CD4-positive, alpha-beta T cell (primary cell): ENCODE measurements around the gene ATG9A. TPM values are rescaled to one million over a fixed set of nuclear protein-coding genes. Genes with fewer than 3 reads are reported as not detected.
"Not testable (repeated sequence)": the region's sequence is repeated elsewhere in the genome, so short reads cannot be mapped to it uniquely, and the experiment has no call there.

Experiments
- ATAC-seq: fragments of 200-7000 bp; cut with Tn5 transposase; one replicate; pipeline ENCODE4 v1.10.0; 2022; ENCODE audit warnings: mild to moderate bottlenecking; ENCODE audit not compliant: poor library complexity
- CTCF ChIA-PET: fragments of 350-600 bp; sonication (Branson Sonifier 250); formaldehyde crosslinking; loops from one replicate; lab custom pipeline; 2021; ENCODE audit warnings: antibody characterized with exemption, inconsistent platforms; lab: Charles Lee
- POLR2A ChIA-PET: fragments of 350-600 bp; sonication (Branson Sonifier 250); formaldehyde crosslinking; loops from one replicate; lab custom pipeline; 2021; ENCODE audit warnings: antibody characterized with exemption, inconsistent platforms; lab: Charles Lee
- DNase-seq, 14 experiments: peaks; one replicate each; pipeline ENCODE4 v3.0.0-alpha.2; 2013 to 2020; ENCODE audit warnings: mixed read lengths in 2 of 14
- H3K27ac ChIP-seq, 2 donors: one replicate each; pipeline versions ENCODE4 v1.5.1 to v1.7.0; 2013; ENCODE audit warnings: low read length in 2 of 2, low read depth in 1 of 2, mild to moderate bottlenecking in 1 of 2
- H3K27me3 ChIP-seq, 2 experiments: 1 replicate in 1 of 2; 2 replicates in 1 of 2; pipeline versions ENCODE4 v1.6.1 to v1.7.0; 2013; ENCODE audit warnings: low read length in 2 of 2, control low read depth in 1 of 2, mild to moderate bottlenecking in 1 of 2, moderate library complexity in 1 of 2; ENCODE audit not compliant: insufficient read depth in 2 of 2, control insufficient read depth in 1 of 2
- H3K36me3 ChIP-seq: one replicate; pipeline ENCODE4 v1.6.1; 2013; ENCODE audit warnings: low read length, control low read depth; ENCODE audit not compliant: insufficient read depth
- H3K4me1 ChIP-seq: one replicate; pipeline ENCODE4 v1.6.1; 2013; ENCODE audit warnings: low read length, control low read depth; ENCODE audit not compliant: insufficient read depth
- H3K4me3 ChIP-seq: one replicate; pipeline ENCODE4 v1.5.1; 2013; ENCODE audit warnings: mild to moderate bottlenecking, low read length, moderate library complexity
- H3K9me3 ChIP-seq, 2 experiments: 1 replicate in 1 of 2; 2 replicates in 1 of 2; pipeline versions ENCODE4 v1.6.1 to v1.7.0; 2013; ENCODE audit warnings: low read length in 2 of 2, mild to moderate bottlenecking in 2 of 2, control low read depth in 1 of 2, moderate library complexity in 1 of 2; ENCODE audit not compliant: control insufficient read depth in 1 of 2, insufficient read depth in 1 of 2
- H3K27ac Mint-ChIP-seq: one replicate; pipeline ENCODE4 v1.8.0; 2020; ENCODE audit warnings: mixed read lengths
- H3K27me3 Mint-ChIP-seq: one replicate; pipeline ENCODE4 v1.8.0; 2021; ENCODE audit warnings: mixed read lengths
- H3K36me3 Mint-ChIP-seq: one replicate; pipeline ENCODE4 v1.8.0; 2021; ENCODE audit warnings: low read depth, mixed read lengths
- H3K4me1 Mint-ChIP-seq: one replicate; pipeline ENCODE4 v1.8.0; 2021; ENCODE audit warnings: low read depth, mixed read lengths
- H3K4me3 Mint-ChIP-seq: one replicate; pipeline ENCODE4 v1.8.0; 2020; ENCODE audit warnings: mild to moderate bottlenecking, mixed read lengths
- H3K9me3 Mint-ChIP-seq: one replicate; pipeline ENCODE4 v1.8.0; 2020; ENCODE audit warnings: mixed read lengths
- intact Hi-C, 2 experiments: fragments of 100-400 bp; cut with DNase I in 1 of 2; cut with micrococcal nuclease in 1 of 2; formaldehyde crosslinking; loops; one replicate each; pipeline versions ENCODE4 v1.15.1 to v1.9.0; 2023 to 2025; cut with DNase I, micrococcal nuclease
- total RNA-seq, 174 experiments: library from RNA in 2 of 174; stranded (reverse) in 2 of 174; gene quantifications; one replicate each; pipeline ENCODE4 v1.2.3 and lab custom pipeline; 2021 to 2026
- TF ChIP-seq, protein P1 (sequence below): fragments of 200-600 bp; IDR thresholded peaks from one replicate; pipeline ENCODE4 v1.8.0; 2022; ENCODE audit warnings: antibody characterized with exemption, mild to moderate bottlenecking

Gene ATG9A
- total RNA-seq, 2 experiments from 2014 or later = 105 to 106 TPM

DNA sequence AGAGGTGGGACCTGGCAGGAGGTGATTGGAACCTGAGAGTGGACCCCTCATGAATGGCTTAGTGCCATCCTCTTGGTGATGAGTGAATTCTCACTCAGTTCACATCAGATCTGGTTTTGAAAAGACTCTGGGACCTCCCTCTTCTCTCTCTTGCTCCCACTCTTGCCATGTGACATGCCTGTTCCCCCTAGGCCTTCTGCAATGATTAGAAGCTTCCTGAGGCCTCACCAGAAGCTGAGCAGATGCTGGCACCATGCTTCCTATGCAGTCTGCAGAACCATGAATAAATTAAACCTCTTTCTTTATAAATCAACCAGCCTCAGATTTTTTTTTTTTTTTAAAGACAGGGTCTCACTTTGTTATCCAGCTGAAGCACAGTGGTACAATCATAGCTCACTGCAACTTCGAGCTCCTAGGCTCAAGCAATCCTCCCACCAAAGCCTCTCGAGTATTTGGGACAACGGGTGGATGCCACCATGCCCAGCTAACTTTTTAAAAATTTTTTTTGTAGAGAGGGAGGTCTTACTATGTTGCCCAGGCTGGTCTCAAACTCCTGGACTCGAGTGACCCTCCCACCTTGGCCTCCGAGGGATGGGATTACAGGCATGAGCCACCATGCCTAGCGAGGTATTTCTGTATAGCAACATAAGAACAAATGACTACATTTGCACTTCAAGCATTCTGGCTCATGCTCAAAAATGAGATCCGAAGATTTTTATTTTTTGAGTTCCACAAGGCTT is 24.8 kb downstream of the ATG9A start:
- peak in 1 of 14 experiments; percentile 0 for DNase-seq
- CTCF ChIA-PET = interaction anchor here (0.7 to 1.0 kb wide), 2 partner anchors 76 to 90 kb away, joined by 3 to 7 read pairs; no protein-coding TSS in a partner anchor
- no peak for ATAC-seq
- Histone ChIP-seq H3K27ac (no peak overlapping the region), H3K9me3 (peaks cover 0 to 3% of the 10 kb centered on the region in 2 experiments), H3K4me1 (peaks cover 38% of the 10 kb centered on the region), H3K27me3 (no peaks in the 10 kb centered on the region), H3K4me3 (no peak overlapping the region), H3K36me3 (peaks cover 20% of the 10 kb centered on the region)
- peak overlapping the region; percentile 93 for H3K27ac Mint-ChIP-seq
- peaks cover 20% of the 10 kb centered on the region for H3K36me3 Mint-ChIP-seq
- H3K27me3 Mint-ChIP-seq = peaks cover under 1% of the 10 kb centered on the region
- H3K9me3 Mint-ChIP-seq = no peaks in the 10 kb centered on the region
- TF ChIP-seq, protein P1, sequence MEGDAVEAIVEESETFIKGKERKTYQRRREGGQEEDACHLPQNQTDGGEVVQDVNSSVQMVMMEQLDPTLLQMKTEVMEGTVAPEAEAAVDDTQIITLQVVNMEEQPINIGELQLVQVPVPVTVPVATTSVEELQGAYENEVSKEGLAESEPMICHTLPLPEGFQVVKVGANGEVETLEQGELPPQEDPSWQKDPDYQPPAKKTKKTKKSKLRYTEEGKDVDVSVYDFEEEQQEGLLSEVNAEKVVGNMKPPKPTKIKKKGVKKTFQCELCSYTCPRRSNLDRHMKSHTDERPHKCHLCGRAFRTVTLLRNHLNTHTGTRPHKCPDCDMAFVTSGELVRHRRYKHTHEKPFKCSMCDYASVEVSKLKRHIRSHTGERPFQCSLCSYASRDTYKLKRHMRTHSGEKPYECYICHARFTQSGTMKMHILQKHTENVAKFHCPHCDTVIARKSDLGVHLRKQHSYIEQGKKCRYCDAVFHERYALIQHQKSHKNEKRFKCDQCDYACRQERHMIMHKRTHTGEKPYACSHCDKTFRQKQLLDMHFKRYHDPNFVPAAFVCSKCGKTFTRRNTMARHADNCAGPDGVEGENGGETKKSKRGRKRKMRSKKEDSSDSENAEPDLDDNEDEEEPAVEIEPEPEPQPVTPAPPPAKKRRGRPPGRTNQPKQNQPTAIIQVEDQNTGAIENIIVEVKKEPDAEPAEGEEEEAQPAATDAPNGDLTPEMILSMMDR = no peak
- intact Hi-C loops = loop anchor here in 1 of 2 experiments (10.0 kb wide), 2 partner anchors 180 to 340 kb away; partner anchors contain the start of genes CHPF, DNPEP and TMEM198
- POLR2A ChIA-PET = no interaction called here
- H3K4me1 Mint-ChIP-seq = peaks cover 39% of the 10 kb centered on the region
- no peak overlapping the region for H3K4me3 Mint-ChIP-seq

DNA sequence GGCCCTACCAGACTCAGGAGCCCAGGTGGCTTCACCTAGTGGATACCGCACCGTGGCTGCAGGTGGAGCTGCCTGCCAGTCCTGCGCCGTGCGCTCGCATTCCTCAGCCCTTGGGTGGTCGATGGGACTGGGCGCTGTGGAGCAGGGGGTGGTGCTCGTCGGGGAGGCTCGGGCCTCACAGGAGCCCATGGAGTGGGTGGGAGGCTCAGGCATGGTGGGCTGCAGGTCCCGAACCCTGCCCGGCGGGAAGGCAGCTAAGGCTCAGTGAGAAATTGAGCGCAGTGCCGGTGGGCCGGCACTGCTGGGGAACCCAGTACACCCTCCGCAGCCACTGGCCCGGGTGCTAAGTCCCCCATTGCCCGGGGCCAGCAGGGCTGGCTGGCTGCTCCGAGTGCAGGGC is 28.1 kb downstream of the ATG9A start:
- H3K4me1 Mint-ChIP-seq = peaks cover 12% of the 10 kb centered on the region

DNA sequence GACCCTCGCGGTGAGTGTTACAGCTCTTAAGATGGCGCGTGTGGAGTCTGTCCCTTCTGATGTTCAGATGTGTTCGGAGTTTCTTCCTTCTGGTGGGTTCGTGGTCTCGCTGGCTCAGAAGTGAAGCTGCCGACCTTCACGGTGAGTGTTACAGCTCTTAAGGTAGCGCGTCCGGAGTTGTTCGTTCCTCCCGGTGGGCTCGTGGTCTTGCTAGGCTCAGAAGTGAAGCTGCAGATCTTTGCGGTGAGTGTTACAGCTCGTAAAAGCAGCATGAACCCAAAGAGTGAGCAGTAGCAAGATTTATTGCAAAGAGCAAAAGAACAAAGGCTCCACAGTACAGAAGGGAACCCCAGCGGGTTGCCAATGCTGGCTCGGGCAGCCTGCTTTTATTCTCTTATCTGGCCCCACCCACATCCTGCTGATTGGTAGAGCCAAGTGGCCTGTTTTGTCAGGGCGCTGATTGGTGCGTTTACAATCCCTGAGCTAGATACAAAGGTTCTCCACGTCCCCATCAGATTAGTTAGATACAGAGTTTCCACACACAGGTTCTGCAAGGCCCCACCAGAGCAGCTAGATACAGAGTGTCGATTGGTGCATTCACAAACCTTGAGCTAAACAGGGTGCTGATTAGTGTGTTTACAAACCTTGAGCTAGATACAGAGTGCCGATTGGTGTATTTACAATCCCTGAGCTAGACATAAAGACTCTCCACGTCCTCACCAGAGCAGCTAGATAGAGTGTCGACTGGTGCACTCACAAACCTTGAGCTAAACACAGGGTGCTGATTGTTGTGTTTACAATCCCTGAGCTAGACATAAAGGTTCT is 28.7 kb downstream of the ATG9A start:
- Mint-ChIP-seq H3K4me3 (peak overlapping the region; percentile 76), H3K27ac (peak overlapping the region; percentile 61)
- H3K9me3 Mint-ChIP-seq, H3K4me1 Mint-ChIP-seq, H3K36me3 ChIP-seq, H3K27me3 Mint-ChIP-seq, H3K27ac ChIP-seq, H3K36me3 Mint-ChIP-seq, H3K4me1 ChIP-seq, ATAC-seq, H3K9me3 ChIP-seq, H3K27me3 ChIP-seq: not testable (repeated sequence)
- DNase-seq = peak in 4 of 14 experiments; percentile 24 to 57 (median 40)
- intact Hi-C loops = loop anchor here in 1 of 2 experiments (10.0 kb wide), 2 partner anchors 184 to 344 kb away; partner anchors contain the start of genes CHPF, DNPEP and TMEM198
- ChIA-PET POLR2A (interaction anchor here (0.8 to 2.4 kb wide), 6 partner anchors 19 to 44 kb away, joined by 3 to 14 read pairs (median 4); partner anchors contain the start of genes ANKZF1, ATG9A, CNPPD1 and GLB1L), CTCF (interaction anchor here (0.9 to 2.3 kb wide), 2 partner anchors 11 to 94 kb away, joined by 6 read pairs; no protein-coding TSS in a partner anchor)
- H3K4me3 ChIP-seq = peak overlapping the region; percentile 31

More for the DNA sequence above, 28.1 kb downstream of the ATG9A start:
- CTCF ChIA-PET = interaction anchor here (1.7 to 2.3 kb wide), 2 partner anchors 10 to 143 kb away, joined by 4 to 6 read pairs; no protein-coding TSS in a partner anchor
- intact Hi-C loops = loop anchor here in 1 of 2 experiments (10.0 kb wide), 2 partner anchors 183 to 343 kb away; partner anchors contain the start of genes CHPF, DNPEP and TMEM198
- ATAC-seq, H3K27ac Mint-ChIP-seq, H3K9me3 ChIP-seq, H3K4me3 Mint-ChIP-seq, H3K4me3 ChIP-seq, H3K27ac ChIP-seq, DNase-seq, H3K27me3 ChIP-seq, H3K9me3 Mint-ChIP-seq, H3K27me3 Mint-ChIP-seq, H3K36me3 ChIP-seq, H3K36me3 Mint-ChIP-seq: not testable (repeated sequence)
- POLR2A ChIA-PET = interaction anchor here (1.1 to 2.4 kb wide), 3 partner anchors 19 to 25 kb away, joined by 3 to 14 read pairs (median 12); partner anchors contain the start of gene CNPPD1
- H3K4me1 ChIP-seq = peaks cover 13% of the 10 kb centered on the region
